ENCODE data around the gene GNG11. TPM values are rescaled to one million over a fixed set of nuclear protein-coding genes. Genes with fewer than 3 reads are reported as not detected.
"Not testable (repeated sequence)": the region's sequence is repeated elsewhere in the genome, so short reads cannot be mapped to it uniquely, and the experiment has no call there.

The GNG11 gene
- total RNA-seq, 1 donor from 2014 or later: 6.7 TPM

- no peak for DNase-seq (ENCODE audit: extremely low spot score, unreplicated experiment)
- peak overlapping the region; percentile 30 for H3K27ac Mint-ChIP-seq
- peaks cover 14% of the 10 kb centered on the region for H3K4me1 Mint-ChIP-seq (ENCODE audit: unreplicated experiment)
- H3K36me3 Mint-ChIP-seq: no peaks in the 10 kb centered on the region
- H3K4me3 Mint-ChIP-seq: no peak overlapping the region
- no peak for TF ChIP-seq CTCF (conservative IDR thresholded peaks at IDR 0.05)
- H3K27me3 Mint-ChIP-seq: peaks cover 7% of the 10 kb centered on the region
- H3K9me3 Mint-ChIP-seq: no peaks in the 10 kb centered on the region
These were observed 6.9 kb upstream of the GNG11 start for GRCh38 chr7:93914581-93915066.

- H3K4me1 Mint-ChIP-seq (ENCODE audit: unreplicated experiment): peaks cover 15% of the 10 kb centered on the region
- H3K9me3 Mint-ChIP-seq: not testable (repeated sequence)
These were observed 6.2 kb upstream of the GNG11 start for GRCh38 chr7:93915206-93915842.

GRCh38 chr7:93915888-93916287 lies 5.6 kb upstream of the GNG11 start:
- DNase-seq (ENCODE audit: extremely low spot score, unreplicated experiment); H3K4me3 Mint-ChIP-seq; H3K36me3 Mint-ChIP-seq; H3K27ac Mint-ChIP-seq; H3K9me3 Mint-ChIP-seq: not testable (repeated sequence)
- peaks cover 13% of the 10 kb centered on the region for H3K27me3 Mint-ChIP-seq
- H3K4me1 Mint-ChIP-seq (ENCODE audit: unreplicated experiment): peaks cover 17% of the 10 kb centered on the region

More at GRCh38 chr7:93915206-93915842, 6.2 kb upstream of the GNG11 start:
- H3K36me3 Mint-ChIP-seq; H3K27ac Mint-ChIP-seq; H3K27me3 Mint-ChIP-seq; DNase-seq (ENCODE audit: extremely low spot score, unreplicated experiment); H3K4me3 Mint-ChIP-seq: not testable (repeated sequence)

GRCh38 chr7:93916315-93916714 lies 5.2 kb upstream of the GNG11 start:
- H3K36me3 Mint-ChIP-seq; DNase-seq (ENCODE audit: extremely low spot score, unreplicated experiment); H3K27ac Mint-ChIP-seq; H3K4me3 Mint-ChIP-seq; H3K9me3 Mint-ChIP-seq: not testable (repeated sequence)
- Mint-ChIP-seq H3K27me3 (peaks cover 17% of the 10 kb centered on the region), H3K4me1 (ENCODE audit: unreplicated experiment) (peaks cover 19% of the 10 kb centered on the region)

- TF ChIP-seq CTCF (conservative IDR thresholded peaks at IDR 0.05): no peak
- peak overlapping the region; percentile 87 for H3K4me3 Mint-ChIP-seq
- no peak for DNase-seq (ENCODE audit: extremely low spot score, unreplicated experiment)
- H3K27ac Mint-ChIP-seq: no peak overlapping the region
- no peaks in the 10 kb centered on the region for H3K9me3 Mint-ChIP-seq
- H3K27me3 Mint-ChIP-seq: peaks cover 31% of the 10 kb centered on the region
- peaks cover 5% of the 10 kb centered on the region for H3K36me3 Mint-ChIP-seq
- H3K4me1 Mint-ChIP-seq (ENCODE audit: unreplicated experiment): peaks cover 17% of the 10 kb centered on the region
These were observed 896 bp upstream of the GNG11 start for GRCh38 chr7:93920496-93921182.

- no peaks in the 10 kb centered on the region for H3K9me3 Mint-ChIP-seq
- no peak for TF ChIP-seq CTCF (conservative IDR thresholded peaks at IDR 0.05)
- DNase-seq (ENCODE audit: extremely low spot score, unreplicated experiment): no peak
- peaks cover 17% of the 10 kb centered on the region for H3K4me1 Mint-ChIP-seq (ENCODE audit: unreplicated experiment)
- H3K27ac Mint-ChIP-seq: no peak overlapping the region
- peaks cover 5% of the 10 kb centered on the region for H3K36me3 Mint-ChIP-seq
- H3K27me3 Mint-ChIP-seq: peaks cover 31% of the 10 kb centered on the region
- peak overlapping the region; percentile 87 for H3K4me3 Mint-ChIP-seq
These were observed 349 bp upstream of the GNG11 start for GRCh38 chr7:93921186-93921585.

GRCh38 chr7:93923296-93923695 lies 1.8 kb downstream of the GNG11 start:
- no peaks in the 10 kb centered on the region for H3K9me3 Mint-ChIP-seq
- H3K27ac Mint-ChIP-seq: no peak overlapping the region
- H3K4me3 Mint-ChIP-seq: peak overlapping the region; percentile 66

More at GRCh38 chr7:93923296-93923695, 1.8 kb downstream of the GNG11 start:
- H3K36me3 Mint-ChIP-seq: peaks cover 5% of the 10 kb centered on the region
- peaks cover 17% of the 10 kb centered on the region for H3K4me1 Mint-ChIP-seq (ENCODE audit: unreplicated experiment)
- no peak for TF ChIP-seq CTCF (conservative IDR thresholded peaks at IDR 0.05)
- DNase-seq (ENCODE audit: extremely low spot score, unreplicated experiment): no peak
- H3K27me3 Mint-ChIP-seq: peaks cover 28% of the 10 kb centered on the region

Data from type B pancreatic cell (in vitro differentiated cells).